A549 (cell line): ENCODE data around the gene KBTBD7. TPM values are rescaled to one million over a fixed set of nuclear protein-coding genes. Genes with fewer than 3 reads are reported as not detected.

ENCODE experiments used
- ATAC-seq, 2 experiments: fragments of 200-7000 bp in 1 of 2; fragments of >200 bp in 1 of 2; cut with Nextera tagmentation in 1 of 2; cut with Tn5 transposase in 1 of 2; 3 replicates each; pipeline versions ENCODE4 v1.8.0 to v1.9.1; 2018 to 2020; ENCODE audit warnings: mild to moderate bottlenecking in 1 of 2, moderate library complexity in 1 of 2
- CTCF ChIA-PET: fragments of 300-600 bp; sonication (Branson Sonifier 250); formaldehyde crosslinking; extraction: SDS; loops from one replicate; lab custom pipeline; 2021; ENCODE audit warnings: antibody characterized with exemption, inconsistent platforms; lab: Yijun Ruan, JAX
- POLR2A ChIA-PET: fragments of 350-600 bp; formaldehyde crosslinking; extraction: SDS; loops from one replicate; lab custom pipeline; 2021; ENCODE audit warnings: antibody characterized with exemption, inconsistent platforms; lab: Yijun Ruan, JAX
- DNase-seq, 2 experiments: peaks; one replicate each; pipeline versions ENCODE4 v3.0.0 to v3.0.0-alpha.2; 2011 to 2016; ENCODE audit warnings: low read depth in 1 of 2, low spot score in 1 of 2
- FAIRE-seq: peaks from 2 replicates; lab custom pipeline; 2011; peaks lifted over from hg19 to GRCh38; lab: Jason Lieb, UNC
- H3K27ac ChIP-seq, 2 experiments: fragments of >200 bp; sonication (Bioruptor Twin); formaldehyde crosslinking; 3 replicates each; pipeline ENCODE4 v1.5.1; 2016 to 2017
- H3K4me1 ChIP-seq: fragments of >200 bp; sonication (Bioruptor Twin); formaldehyde crosslinking; 3 replicates; pipeline ENCODE4 v1.6.1; 2016
- H3K4me2 ChIP-seq: fragments of >200 bp; sonication (Bioruptor Twin); formaldehyde crosslinking; 3 replicates; pipeline ENCODE4 v1.6.1; 2016
- H3K4me3 ChIP-seq: fragments of >200 bp; sonication (Bioruptor Twin); formaldehyde crosslinking; 3 replicates; pipeline ENCODE4 v1.5.1; 2016
- H3K9me3 ChIP-seq: fragments of >200 bp; sonication (Bioruptor Twin); formaldehyde crosslinking; 3 replicates; pipeline ENCODE4 v1.6.1; 2016
- ATOH8 ChIP-seq: fragments of 250-450 bp; sonication (Bioruptor Pico); IDR thresholded peaks from 2 replicates; pipeline ENCODE4 v1.5.0; 2020; ENCODE audit warnings: low read depth, mild to moderate bottlenecking, moderate library complexity
- BCL3 ChIP-seq: fragments of >200 bp; sonication (Bioruptor Twin); formaldehyde crosslinking; IDR thresholded peaks from 3 replicates; pipeline ENCODE4 v1.6.1; 2016
- BHLHE40 ChIP-seq: IDR thresholded peaks from 2 replicates; pipeline ENCODE4 v1.6.1; 2012; ENCODE audit warnings: low read depth, low read length, inconsistent platforms
- CEBPB ChIP-seq, 2 experiments: fragments of >200 bp in 1 of 2; sonication (Bioruptor Twin) in 1 of 2; formaldehyde crosslinking in 1 of 2; IDR thresholded peaks; 2 replicates each; pipeline ENCODE4 v1.6.1; 2012 to 2016
- CTCF ChIP-seq: fragments of >200 bp; sonication (Bioruptor Twin); formaldehyde crosslinking; IDR thresholded peaks from 3 replicates; pipeline ENCODE4 v1.5.1; 2016
- E2F6 ChIP-seq: IDR thresholded peaks from 2 replicates; pipeline ENCODE4 v1.6.1; 2012; ENCODE audit warnings: low read depth, borderline replicate concordance
- EHF ChIP-seq: fragments of 250-450 bp; sonication (Bioruptor Pico); IDR thresholded peaks from 2 replicates; pipeline ENCODE4 v1.5.0; 2020; ENCODE audit warnings: mild to moderate bottlenecking
- EHMT2 ChIP-seq: fragments of 200-600 bp; sonication (generic); IDR thresholded peaks from 2 replicates; pipeline ENCODE4 v1.6.1; 2016; ENCODE audit warnings: antibody characterized with exemption, low read depth, mild to moderate bottlenecking, moderate library complexity
- ELK1 ChIP-seq: fragments of 150-350 bp; IDR thresholded peaks from 2 replicates; pipeline ENCODE4 v1.6.1; 2014; ENCODE audit warnings: low read depth, mild to moderate bottlenecking, low read length
- FOSB ChIP-seq: fragments of 250-450 bp; sonication (Bioruptor Pico); IDR thresholded peaks from 2 replicates; pipeline ENCODE4 v1.5.0; 2020; ENCODE audit warnings: mild to moderate bottlenecking, moderate library complexity
- HDAC2 ChIP-seq: fragments of 200-600 bp; sonication (generic); IDR thresholded peaks from 2 replicates; pipeline ENCODE4 v1.6.1; 2016
- HES2 ChIP-seq: fragments of >200 bp; sonication (Bioruptor Twin); formaldehyde crosslinking; IDR thresholded peaks from 2 replicates; pipeline ENCODE4 v1.6.1; 2016
- HOXA7 ChIP-seq: fragments of 250-450 bp; sonication (Bioruptor Pico); IDR thresholded peaks from 2 replicates; pipeline ENCODE4 v1.5.0; 2020; ENCODE audit warnings: mild to moderate bottlenecking, moderate library complexity
- HOXB5 ChIP-seq: fragments of 250-450 bp; sonication (Bioruptor Pico); IDR thresholded peaks from 2 replicates; pipeline ENCODE4 v1.5.0; 2020; ENCODE audit warnings: mild to moderate bottlenecking, moderate library complexity
- JUN ChIP-seq, 2 experiments: fragments of >200 bp; sonication (Bioruptor Twin); formaldehyde crosslinking; IDR thresholded peaks; 2 replicates in 1 of 2; 3 replicates in 1 of 2; pipeline ENCODE4 v1.6.1; 2016 to 2017
- KDM1A ChIP-seq: fragments of 200-600 bp; sonication (generic); IDR thresholded peaks from 2 replicates; pipeline ENCODE4 v1.6.1; 2016; ENCODE audit warnings: low read depth, mild to moderate bottlenecking
- MAZ ChIP-seq: fragments of 150-350 bp; IDR thresholded peaks from 2 replicates; pipeline ENCODE4 v1.6.1; 2014; ENCODE audit warnings: antibody characterized with exemption, low read depth, low read length, borderline replicate concordance
- MYC ChIP-seq: IDR thresholded peaks from 2 replicates; pipeline ENCODE4 v1.6.1; 2012; ENCODE audit warnings: mild to moderate bottlenecking, inconsistent platforms, low read length, improper control_type of control experiment, borderline replicate concordance
- NFE2L2 ChIP-seq: fragments of 150-350 bp; conservative IDR thresholded peaks from 2 replicates; pipeline ENCODE4 v1.6.1; 2014; ENCODE audit warnings: low read length
- NPAS2 ChIP-seq: fragments of 250-450 bp; sonication (Bioruptor Pico); IDR thresholded peaks from 2 replicates; pipeline ENCODE4 v1.8.0; 2022; ENCODE audit warnings: mild to moderate bottlenecking, moderate library complexity, borderline replicate concordance
- PBX3 ChIP-seq: IDR thresholded peaks from 2 replicates; pipeline ENCODE4 v1.6.1; 2012
- POLR2A ChIP-seq: IDR thresholded peaks from 2 replicates; pipeline ENCODE4 v1.6.1; 2012; ENCODE audit warnings: mild to moderate bottlenecking, low read length
- POLR2AphosphoS2 ChIP-seq: conservative IDR thresholded peaks from 2 replicates; pipeline ENCODE4 v1.6.1; 2012; ENCODE audit warnings: low read length, improper control_type of control experiment, inconsistent platforms
- RAD21 ChIP-seq, 2 experiments: fragments of >200 bp in 1 of 2; sonication (Bioruptor Twin) in 1 of 2; formaldehyde crosslinking in 1 of 2; IDR thresholded peaks in 1 of 2; conservative IDR thresholded peaks in 1 of 2; 2 replicates in 1 of 2; 3 replicates in 1 of 2; pipeline ENCODE4 v1.6.1; 2012 to 2018; ENCODE audit warnings: inconsistent platforms in 1 of 2
- SREBF2 ChIP-seq: fragments of 450-650 bp; IDR thresholded peaks from 2 replicates; pipeline ENCODE4 v1.6.1; 2014; ENCODE audit warnings: mild to moderate bottlenecking, moderate library complexity
- TP53 ChIP-seq: fragments of 250-450 bp; sonication (Bioruptor Pico); IDR thresholded peaks from 2 replicates; pipeline ENCODE4 v1.5.0; 2021; ENCODE audit warnings: mild to moderate bottlenecking, moderate library complexity
- ZFP36 ChIP-seq: fragments of 450-650 bp; IDR thresholded peaks from 2 replicates; pipeline ENCODE4 v1.6.1; 2014; ENCODE audit warnings: borderline replicate concordance; ENCODE audit not compliant: partially characterized antibody
- WGBS: methylation state at CpG from one replicate; pipeline ENCODE4 v1.1.6; 2017; ENCODE audit errors: missing lambda C conversion rate; 5-methylcytosine and 5-hydroxymethylcytosine counted together
- polyA plus RNA-seq, 4 experiments: library from polyadenylated mRNA; depleted of rRNA in 3 of 4; stranded (reverse); fragments of >200 nt; fragmentation: RNase III in 1 of 4; extraction: RNeasy Plus Mini Kit Qiagen cat#74134 plus additional on column Dnase treatment in 1 of 4; gene quantifications; 2 replicates in 3 of 4; 3 replicates in 1 of 4; pipeline ENCODE4 v1.2.3, GENCODE V29; 2011 to 2017

The KBTBD7 gene
- polyA plus RNA-seq, 2 of the 4 experiments (the other 2 are of a cell fraction) = 3.2 to 4.4 TPM

- no peak overlapping the region for H3K4me2 ChIP-seq
- no peak for FAIRE-seq
- H3K4me1 ChIP-seq = no peaks in the 10 kb centered on the region
- no peak for ATAC-seq
- no peak for DNase-seq
- TF ChIP-seq ZFP36 (no peak), NFE2L2 (no peak), CTCF (no peak), HOXB5 (no peak), FOSB (no peak), JUN (IDR thresholded peaks at IDR 0.05) (no peak), TP53 (CRISPR knock-in tag) (no peak), HDAC2 (no peak), KDM1A (no peak), ELK1 (no peak), NPAS2 (CRISPR knock-in tag) (no peak), ATOH8 (CRISPR knock-in tag) (no peak), PBX3 (no peak), POLR2A (no peak), CEBPB (IDR thresholded peaks at IDR 0.05) (no peak), EHF (no peak), MYC (no peak), POLR2AphosphoS2 (no peak), HOXA7 (CRISPR knock-in tag) (no peak), E2F6 (no peak)
- TF ChIP-seq, all 56 proteins: peak for 0
- H3K9me3 ChIP-seq = no peaks in the 10 kb centered on the region
- CTCF ChIA-PET = interaction anchor here (1.1 to 1.2 kb wide), 2 partner anchors 24 to 145 kb away, joined by 3 to 4 read pairs; no protein-coding TSS in a partner anchor
- 70% methylated on average over 5 of the region's 5 CpGs for WGBS
- H3K4me3 ChIP-seq = no peak overlapping the region
- POLR2A ChIA-PET = no interaction called here
- no peak overlapping the region for H3K27ac ChIP-seq
Observed at GRCh38 chr13:41199079-41199478, 4.7 kb upstream of the KBTBD7 start.

- 65% methylated on average over 2 of the region's 2 CpGs for WGBS
- TF ChIP-seq HOXB5 (no peak), EHMT2 (no peak), ZFP36 (no peak), CTCF (peak; percentile 22; the same call in 1 of the 3 replicates), BHLHE40 (no peak), RAD21 (conservative IDR thresholded peaks at IDR 0.05 in 1 of 2, IDR thresholded peaks at IDR 0.05 in 1 of 2) (peak in 1 of 2 experiments; percentile 17; a peak in 1 of 5 replicates), HES2 (no peak), E2F6 (no peak), MAZ (no peak), FOSB (no peak), KDM1A (no peak), SREBF2 (no peak), BCL3 (no peak)
- FAIRE-seq (no peak), DNase-seq (no peak), ATAC-seq (no peak)
- Histone ChIP-seq H3K4me2 (no peak overlapping the region), H3K27ac (no peak overlapping the region), H3K9me3 (no peaks in the 10 kb centered on the region), H3K4me3 (no peak overlapping the region), H3K4me1 (no peaks in the 10 kb centered on the region)
- ChIA-PET POLR2A (no interaction called here), CTCF (interaction anchor here (0.8 to 2.3 kb wide), 3 partner anchors 24 to 143 kb away, joined by 3 to 7 read pairs (median 4); no protein-coding TSS in a partner anchor)
Observed at GRCh38 chr13:41196620-41197019, 2.3 kb upstream of the KBTBD7 start.
